ACHN (cell line): ENCODE data around the gene UPK3BL2.
"Not testable (repeated sequence)": the region's sequence is repeated elsewhere in the genome, so short reads cannot be mapped to it uniquely, and the experiment has no call there.

Experiments
- DNase-seq: peaks from one replicate; pipeline ENCODE4 v3.0.0-alpha.2; 2015
- in situ Hi-C: cut with HindIII; loops from 2 replicates; pipeline ENCODE4 v1.10.0; 2017; ENCODE audit warnings: low sequenced_read_pairs, low pct_ligation_motif_present, low pct_unique_long_range_greater_than_20kb

Gene UPK3BL2

GRCh38 chr7:102540604-102541003 is 2.9 kb downstream of the UPK3BL2 start:
- DNase-seq, in situ Hi-C loops: not testable (repeated sequence)

- in situ Hi-C loops, result not testable (repeated sequence)
Observed at GRCh38 chr7:102535062-102535615, 8.4 kb downstream of the UPK3BL2 start.

DNA sequence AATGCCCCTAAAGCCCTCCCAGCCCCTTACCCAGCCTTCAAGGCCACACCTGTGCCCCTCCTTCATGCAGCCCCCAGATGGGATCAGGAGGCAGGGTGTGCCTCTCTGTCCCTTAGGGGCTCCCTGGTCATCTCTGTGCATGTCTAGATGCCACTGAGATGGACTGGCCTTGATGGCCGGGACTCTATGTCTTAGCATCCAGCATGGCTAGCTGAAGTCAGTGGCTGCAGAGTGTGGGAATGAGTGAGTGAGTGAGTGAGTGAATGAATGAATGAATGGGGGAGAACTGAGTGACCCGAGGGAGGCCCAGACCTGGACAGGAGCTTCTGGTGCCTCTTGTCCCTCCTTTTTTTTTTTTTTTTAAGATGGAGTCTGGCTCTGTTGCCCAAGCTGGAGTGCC is 11.4 kb downstream of the UPK3BL2 start:
- in situ Hi-C loops, DNase-seq: not testable (repeated sequence)

More at GRCh38 chr7:102535062-102535615, 8.4 kb downstream of the UPK3BL2 start:
- not testable (repeated sequence) for DNase-seq

DNA sequence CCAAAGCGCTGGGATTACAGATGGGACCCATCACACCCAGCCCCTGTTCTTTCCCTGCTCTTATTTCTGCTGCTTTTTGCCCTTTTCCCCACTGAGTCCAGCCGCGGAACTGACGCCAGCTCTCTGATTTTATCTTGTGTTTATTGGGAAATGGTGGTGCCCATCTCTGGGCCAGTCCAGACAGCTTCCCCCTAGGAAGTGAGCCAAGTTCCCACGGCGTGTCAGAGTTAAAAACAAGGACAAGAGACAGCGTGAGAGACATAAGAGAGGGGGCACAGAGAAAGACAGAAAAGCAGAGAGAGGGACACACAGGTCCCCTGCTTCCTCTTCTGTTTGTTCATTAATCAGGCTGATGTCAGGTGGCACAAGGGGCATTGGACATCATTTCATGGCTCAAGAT is 11.9 kb downstream of the UPK3BL2 start:
- DNase-seq, in situ Hi-C loops: not testable (repeated sequence)

DNA sequence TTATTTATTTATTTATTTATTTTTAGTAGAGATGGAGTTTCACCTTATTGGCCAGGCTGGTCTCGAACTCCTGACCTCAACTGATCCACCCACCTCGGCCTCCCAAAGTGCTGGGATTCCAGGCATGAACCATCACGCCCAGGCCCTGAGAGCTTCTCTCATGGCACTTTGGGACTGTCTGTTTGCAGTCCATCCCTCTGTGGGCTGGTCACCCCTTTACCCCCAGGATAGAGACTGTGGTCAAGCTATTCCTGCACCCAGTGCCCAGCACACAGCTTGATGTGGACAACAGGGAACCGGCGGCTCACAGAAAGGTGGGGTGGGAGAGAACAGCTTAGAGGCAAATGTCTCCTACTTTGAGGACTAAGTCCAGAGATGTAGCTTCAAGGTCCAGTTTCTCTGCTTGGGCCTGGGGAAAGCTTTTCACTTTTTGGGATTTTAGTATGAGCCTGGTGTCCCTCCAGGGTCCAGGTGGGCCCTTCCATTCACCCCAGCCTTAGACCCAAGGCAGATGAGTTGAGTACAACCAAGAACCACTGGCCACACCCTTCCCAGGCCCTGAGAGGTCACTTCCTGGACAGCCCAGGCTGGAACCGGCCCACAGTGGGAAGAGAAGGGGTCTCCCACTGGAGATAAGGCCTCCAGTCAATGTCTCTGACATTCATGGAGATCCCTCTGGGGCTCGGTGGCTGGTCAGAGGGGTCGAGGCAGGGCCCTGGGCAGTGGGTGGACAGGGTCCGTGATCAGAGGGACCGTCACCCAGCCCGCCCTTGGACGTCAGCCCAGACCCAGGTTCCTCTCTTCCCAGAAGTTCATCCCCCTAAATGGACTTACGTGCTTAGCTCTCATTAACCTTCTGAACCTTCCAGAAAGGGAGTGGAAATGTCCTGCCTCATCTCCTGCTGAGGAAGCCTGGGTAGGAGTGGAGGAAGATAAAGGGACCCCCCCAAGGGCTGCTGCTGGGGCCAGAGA is 15.4 kb downstream of the UPK3BL2 start:
- DNase-seq, in situ Hi-C loops: not testable (repeated sequence)

DNA sequence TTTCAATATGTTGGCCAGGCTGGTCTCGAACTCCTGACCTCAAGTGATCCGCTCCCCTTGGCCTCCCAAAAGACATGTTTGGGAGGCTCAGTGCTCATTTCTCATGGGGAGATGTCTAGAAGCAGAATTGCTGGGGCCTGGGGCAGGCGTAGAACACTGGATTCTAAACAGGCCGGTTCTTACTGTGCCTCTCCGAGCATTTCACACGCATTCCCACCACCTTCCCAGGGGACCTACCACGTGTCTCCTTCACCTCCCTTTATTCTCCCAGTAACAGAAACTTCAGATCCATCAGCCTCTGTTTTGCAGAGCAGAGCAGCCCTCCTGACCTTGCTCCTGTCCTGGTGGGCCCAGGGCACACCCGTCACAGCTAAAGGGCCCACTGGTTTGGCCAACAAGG is 16.3 kb downstream of the UPK3BL2 start:
- DNase-seq, in situ Hi-C loops: not testable (repeated sequence)

- DNase-seq, in situ Hi-C loops: not testable (repeated sequence)
Observed at GRCh38 chr7:102524803-102525202, 18.7 kb downstream of the UPK3BL2 start.

DNA sequence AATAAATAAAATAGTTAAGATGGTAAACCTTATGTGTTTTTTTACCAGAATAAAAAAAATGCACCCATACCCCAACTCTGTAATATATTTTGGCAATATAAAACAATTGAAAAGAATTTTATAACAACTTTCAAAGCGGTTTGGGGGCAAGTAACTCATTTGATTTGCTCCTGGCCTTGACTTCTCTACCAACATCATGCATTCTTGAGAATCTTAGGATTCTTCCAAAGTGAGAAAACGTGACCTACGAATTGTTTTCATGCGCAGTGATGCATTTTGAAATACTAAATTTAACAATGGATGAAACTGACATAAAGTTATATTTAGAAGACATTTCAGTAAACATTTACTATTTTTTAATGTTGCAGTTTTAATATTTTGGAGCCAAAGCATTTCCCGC is 22.7 kb downstream of the UPK3BL2 start:
- DNase-seq, in situ Hi-C loops: not testable (repeated sequence)

GRCh38 chr7:102517550-102518147 is 25.8 kb downstream of the UPK3BL2 start, which contains the start of gene RASA4B:
RASA4B (minus strand) TSS chr7:102517777; CDS start chr7:102517710, 67 bp downstream.
- in situ Hi-C loops, result not testable (repeated sequence)
- peak; percentile 18 for DNase-seq

- in situ Hi-C loops, DNase-seq: not testable (repeated sequence)
Observed at GRCh38 chr7:102516951-102517350, 26.5 kb downstream of the UPK3BL2 start.

DNA sequence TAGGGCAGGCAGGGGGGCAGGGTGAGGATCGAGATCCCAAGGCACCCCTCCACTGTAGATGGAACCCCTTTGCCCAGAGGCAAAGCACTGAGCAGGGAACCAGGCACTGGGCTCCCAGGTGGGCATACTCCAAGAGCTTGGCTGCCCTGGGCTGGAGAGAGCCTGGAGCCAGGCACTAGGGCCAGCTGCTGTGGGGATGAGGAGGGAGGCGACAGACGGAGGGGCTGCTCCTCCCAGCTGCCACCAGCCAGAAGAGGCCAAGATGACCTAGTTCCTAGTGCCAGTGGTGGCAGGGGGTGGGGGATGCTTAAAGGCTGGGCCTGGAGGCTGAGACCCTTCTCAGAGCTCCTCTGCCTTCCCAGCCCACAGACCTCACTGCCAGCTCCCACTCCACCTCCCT is 27.6 kb downstream of the UPK3BL2 start:
- in situ Hi-C loops, DNase-seq: not testable (repeated sequence)

GRCh38 chr7:102514881-102515721 is 28.4 kb downstream of the UPK3BL2 start:
- in situ Hi-C loops, DNase-seq: not testable (repeated sequence)

GRCh38 chr7:102512642-102513221 is 30.8 kb downstream of the UPK3BL2 start:
- DNase-seq, result peak; percentile 82
- in situ Hi-C loops, result not testable (repeated sequence)

GRCh38 chr7:102511860-102512522 is 31.5 kb downstream of the UPK3BL2 start:
- in situ Hi-C loops, result not testable (repeated sequence)

DNA sequence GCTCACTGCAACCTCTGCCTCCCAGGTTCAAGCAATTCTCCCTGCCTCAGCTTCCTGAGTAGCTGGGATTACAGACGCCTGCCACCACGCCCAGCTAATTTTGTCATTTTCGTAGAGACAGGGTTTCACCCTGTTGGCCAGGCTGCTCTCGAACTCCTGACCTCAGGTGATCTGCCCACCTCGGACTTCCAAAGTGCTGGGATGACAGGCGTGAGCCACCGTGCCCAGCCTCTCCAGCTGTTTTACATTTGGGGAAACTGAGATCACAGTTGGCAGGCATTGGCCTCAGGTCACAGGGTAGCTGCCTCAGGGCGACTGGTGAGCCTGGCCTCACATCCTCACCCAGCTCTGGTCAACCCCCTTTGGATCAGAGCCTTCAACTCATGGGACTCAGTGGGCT is 32.9 kb downstream of the UPK3BL2 start:
- in situ Hi-C loops, result not testable (repeated sequence)

More at GRCh38 chr7:102511860-102512522, 31.5 kb downstream of the UPK3BL2 start:
- DNase-seq, result not testable (repeated sequence)

GRCh38 chr7:102507410-102508088 is 35.9 kb downstream of the UPK3BL2 start:
- DNase-seq, in situ Hi-C loops: not testable (repeated sequence)

More for the DNA sequence above, 32.9 kb downstream of the UPK3BL2 start:
- not testable (repeated sequence) for DNase-seq
